ENCODE results near the gene ZNF296. TPM values are rescaled to one million over a fixed set of nuclear protein-coding genes. Genes with fewer than 3 reads are reported as not detected.

Gene ZNF296
- total and polyA plus RNA-seq, 2 experiments from 2014 or later = not detected

- Histone ChIP-seq H3K27me3 (replicated peaks; ENCODE audit: insufficient read depth) (no peaks in the 10 kb centered on the region), H3K9ac (no peak overlapping the region), H3K9me2 (ENCODE audit: insufficient read depth) (no peaks in the 10 kb centered on the region), H3K36me3 (ENCODE audit: low read depth) (peaks cover 12% of the 10 kb centered on the region; the same call in 1 of the 2 replicates), H3K79me2 (ENCODE audit: insufficient read depth) (peaks cover 100% of the 10 kb centered on the region), H3K4me2 (ENCODE audit: unreplicated experiment) (no peak overlapping the region), H3K4me3 (no peak overlapping the region), H3K9me3 (ENCODE audit: low read depth) (no peaks in the 10 kb centered on the region), H4K20me1 (ENCODE audit: insufficient read depth) (peaks cover 9% of the 10 kb centered on the region; the same call in 1 of the 2 replicates), H3F3A (ENCODE audit: insufficient read depth) (no peaks in the 10 kb centered on the region), H3K4me1 (ENCODE audit: insufficient read depth) (no peaks in the 10 kb centered on the region), H2AFZ (no peak overlapping the region), H3K27ac (no peak overlapping the region)
- DNase-seq = no peak
- TF ChIP-seq EZH2 (IDR thresholded peaks at IDR 0.05; ENCODE audit: insufficient read depth, poor library complexity, severe bottlenecking) = no peak
- no peak for TF ChIP-seq EZH2phosphoT487 (IDR thresholded peaks at IDR 0.05; ENCODE audit: insufficient read depth, low read depth)
- 83 to 84% methylated on average over 14 of the region's 14 CpGs for WGBS, 2 experiments (ENCODE audit: low coverage in 1 of 2, low lambda C conversion rate in 2 of 2, missing lambda C conversion rate in 2 of 2)
- in situ Hi-C loops (cut with MboI) = no loop called here
Measured at GRCh38 chr19:45045671-45046353, 30.5 kb downstream of the ZNF296 start.

GRCh38 chr19:45041125-45041524 lies 35.2 kb downstream of the ZNF296 start:
- H3K4me1 ChIP-seq (ENCODE audit: insufficient read depth) = peaks cover 8% of the 10 kb centered on the region
- no peak overlapping the region for H2AFZ ChIP-seq
- H3K4me2 ChIP-seq (ENCODE audit: unreplicated experiment) = no peak overlapping the region
- WGBS, 2 experiments (ENCODE audit: low coverage in 1 of 2, low lambda C conversion rate in 2 of 2, missing lambda C conversion rate in 2 of 2) = 93 to 95% methylated on average over 6 of the region's 6 CpGs
- H3K4me3 ChIP-seq = no peak overlapping the region
- no peaks in the 10 kb centered on the region for H3K27me3 ChIP-seq (replicated peaks; ENCODE audit: insufficient read depth)
- peaks cover 70% of the 10 kb centered on the region for H3K79me2 ChIP-seq (ENCODE audit: insufficient read depth)
- no peak overlapping the region for H3K9ac ChIP-seq
- TF ChIP-seq EZH2phosphoT487 (IDR thresholded peaks at IDR 0.05; ENCODE audit: insufficient read depth, low read depth) (no peak), EZH2 (IDR thresholded peaks at IDR 0.05; ENCODE audit: insufficient read depth, poor library complexity, severe bottlenecking) (no peak)
- H3K9me3 ChIP-seq (ENCODE audit: low read depth) = no peaks in the 10 kb centered on the region
- H3K27ac ChIP-seq = no peak overlapping the region
- no peak for DNase-seq
- H3K9me2 ChIP-seq (ENCODE audit: insufficient read depth) = no peaks in the 10 kb centered on the region
- H3F3A ChIP-seq (ENCODE audit: insufficient read depth) = peaks cover 13% of the 10 kb centered on the region
- peaks cover 8% of the 10 kb centered on the region; the same call in 1 of the 2 replicates for H4K20me1 ChIP-seq (ENCODE audit: insufficient read depth)
- H3K36me3 ChIP-seq (ENCODE audit: low read depth) = peaks cover 17% of the 10 kb centered on the region; the same call in 1 of the 2 replicates
- in situ Hi-C loops (cut with MboI) = no loop called here

GRCh38 chr19:45040059-45040771 lies 36.1 kb downstream of the ZNF296 start:
- in situ Hi-C loops (cut with MboI) = no loop called here
- peaks cover 61% of the 10 kb centered on the region for H3K79me2 ChIP-seq (ENCODE audit: insufficient read depth)
- no peak overlapping the region for H3K27ac ChIP-seq
- H3K9me2 ChIP-seq (ENCODE audit: insufficient read depth) = no peaks in the 10 kb centered on the region
- no peak for TF ChIP-seq EZH2 (IDR thresholded peaks at IDR 0.05; ENCODE audit: insufficient read depth, poor library complexity, severe bottlenecking)
- no peak for TF ChIP-seq EZH2phosphoT487 (IDR thresholded peaks at IDR 0.05; ENCODE audit: insufficient read depth, low read depth)
- no peak for DNase-seq
- H3K36me3 ChIP-seq (ENCODE audit: low read depth) = peaks cover 22% of the 10 kb centered on the region; the same call in 1 of the 2 replicates
- peak overlapping the region; percentile 98 for H3K9ac ChIP-seq
- no peaks in the 10 kb centered on the region for H3K27me3 ChIP-seq (replicated peaks; ENCODE audit: insufficient read depth)
- peaks cover 13% of the 10 kb centered on the region for H3F3A ChIP-seq (ENCODE audit: insufficient read depth)
- H4K20me1 ChIP-seq (ENCODE audit: insufficient read depth) = peaks cover 8% of the 10 kb centered on the region; the same call in 1 of the 2 replicates
- WGBS, 2 experiments (ENCODE audit: low coverage in 1 of 2, low lambda C conversion rate in 2 of 2, missing lambda C conversion rate in 2 of 2) = 82 to 85% methylated on average over 19 of the region's 19 CpGs
- H2AFZ ChIP-seq = no peak overlapping the region
- peaks cover 8% of the 10 kb centered on the region for H3K4me1 ChIP-seq (ENCODE audit: insufficient read depth)
- H3K4me2 ChIP-seq (ENCODE audit: unreplicated experiment) = peak overlapping the region; percentile 99
- no peaks in the 10 kb centered on the region for H3K9me3 ChIP-seq (ENCODE audit: low read depth)
- H3K4me3 ChIP-seq = peak overlapping the region; percentile 93

GRCh38 chr19:45038931-45039893 lies 37.1 kb downstream of the ZNF296 start, which contains the start of gene CLASRP:
Gene CLASRP, plus strand, starts transcription at chr19:45039045. Its CDS starts 1,168 bp downstream, at chr19:45040213.
- DNase-seq = peak; percentile 98
- Histone ChIP-seq H3K4me3 (peak within 1 kb of the TSS; percentile 93), H4K20me1 (ENCODE audit: insufficient read depth) (peaks cover 8% of the 10 kb centered on the region; the same call in 1 of the 2 replicates), H3K27ac (peak within 1 kb of the TSS; percentile 97), H3K79me2 (ENCODE audit: insufficient read depth) (peaks cover 51% of the 10 kb centered on the region), H3K9me2 (ENCODE audit: insufficient read depth) (no peaks in the 10 kb centered on the region), H3K4me1 (ENCODE audit: insufficient read depth) (peaks cover 8% of the 10 kb centered on the region), H2AFZ (peak within 1 kb of the TSS; percentile 79), H3K27me3 (replicated peaks; ENCODE audit: insufficient read depth) (no peaks in the 10 kb centered on the region), H3F3A (ENCODE audit: insufficient read depth) (peaks cover 13% of the 10 kb centered on the region), H3K9ac (peak within 1 kb of the TSS; percentile 98), H3K4me2 (ENCODE audit: unreplicated experiment) (peak within 1 kb of the TSS; percentile 99), H3K9me3 (ENCODE audit: low read depth) (no peaks in the 10 kb centered on the region), H3K36me3 (ENCODE audit: low read depth) (peaks cover 22% of the 10 kb centered on the region; the same call in 1 of the 2 replicates)
- in situ Hi-C loops (cut with MboI) = no loop called here
- 2% methylated on average over 47 to 62 of the region's 62 CpGs for WGBS, 2 experiments (ENCODE audit: low coverage in 1 of 2, low lambda C conversion rate in 2 of 2, missing lambda C conversion rate in 2 of 2)
- TF ChIP-seq EZH2phosphoT487 (IDR thresholded peaks at IDR 0.05; ENCODE audit: insufficient read depth, low read depth) = no peak
